Measurements from ENCODE around the gene SCNN1B. TPM values are rescaled to one million over a fixed set of nuclear protein-coding genes. Genes with fewer than 3 reads are reported as not detected.
A peak's percentile ranks its signal among the peaks of the same experiment; 100 is the strongest.

The SCNN1B gene, protein sequence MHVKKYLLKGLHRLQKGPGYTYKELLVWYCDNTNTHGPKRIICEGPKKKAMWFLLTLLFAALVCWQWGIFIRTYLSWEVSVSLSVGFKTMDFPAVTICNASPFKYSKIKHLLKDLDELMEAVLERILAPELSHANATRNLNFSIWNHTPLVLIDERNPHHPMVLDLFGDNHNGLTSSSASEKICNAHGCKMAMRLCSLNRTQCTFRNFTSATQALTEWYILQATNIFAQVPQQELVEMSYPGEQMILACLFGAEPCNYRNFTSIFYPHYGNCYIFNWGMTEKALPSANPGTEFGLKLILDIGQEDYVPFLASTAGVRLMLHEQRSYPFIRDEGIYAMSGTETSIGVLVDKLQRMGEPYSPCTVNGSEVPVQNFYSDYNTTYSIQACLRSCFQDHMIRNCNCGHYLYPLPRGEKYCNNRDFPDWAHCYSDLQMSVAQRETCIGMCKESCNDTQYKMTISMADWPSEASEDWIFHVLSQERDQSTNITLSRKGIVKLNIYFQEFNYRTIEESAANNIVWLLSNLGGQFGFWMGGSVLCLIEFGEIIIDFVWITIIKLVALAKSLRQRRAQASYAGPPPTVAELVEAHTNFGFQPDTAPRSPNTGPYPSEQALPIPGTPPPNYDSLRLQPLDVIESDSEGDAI
- total RNA-seq (2016; rRNA removed; fragmentation: Illumina TruSeq; extraction: Trizol) (not detected in 2 replicates), polyA plus RNA-seq (2011; rRNA removed) (not detected in 2 replicates), polyA minus RNA-seq (2011; rRNA and poly(A)+ RNA removed; ENCODE audit: low replicate concordance) (not detected in 2 replicates), Bru-seq, nascent RNA (percentile 5 among the genes with signal in this experiment), BruChase-seq, experiment 1, labeled RNA remaining after a 6-hour chase (percentile 3 among the genes with signal in this experiment), BruChase-seq, experiment 2, labeled RNA remaining after a 2-hour chase (percentile 7 among the genes with signal in this experiment)
- total RNA-seq (2016; cell fraction: cytosol; rRNA removed; fragmentation: Illumina TruSeq; extraction: Trizol; ENCODE audit: low read depth) = not detected in 2 replicates
- not detected in 2 replicates for total RNA-seq (2016; cell fraction: insoluble cytoplasmic fraction; rRNA removed; fragmentation: Illumina TruSeq; extraction: Trizol)
- not detected in 2 replicates for total RNA-seq (2016; cell fraction: membrane; rRNA removed; fragmentation: Illumina TruSeq; extraction: Trizol)
- not detected in 2 replicates for total RNA-seq (2016; cell fraction: nucleus; rRNA removed; fragmentation: Illumina TruSeq; extraction: Trizol)
- not detected in 2 replicates for polyA plus RNA-seq (2011; cell fraction: cytosol; rRNA removed)
- not detected in 2 replicates for polyA plus RNA-seq (2011; cell fraction: nucleus; rRNA removed)
- polyA plus RNA-seq (2012) = not detected in 2 replicates
- not detected in 2 replicates for polyA plus RNA-seq (2016; cell fraction: cytosol; fragmentation: Illumina TruSeq; extraction: Trizol; ENCODE audit: low read depth)
- not detected in 2 replicates for polyA plus RNA-seq (2016; cell fraction: insoluble cytoplasmic fraction; fragmentation: Illumina TruSeq; extraction: Trizol; ENCODE audit: low read depth)
- not detected in 2 replicates for polyA plus RNA-seq (2016; cell fraction: membrane; fragmentation: Illumina TruSeq; extraction: Trizol; ENCODE audit: low read depth)
- polyA plus RNA-seq (2016; cell fraction: nucleus; fragmentation: Illumina TruSeq; extraction: Trizol; ENCODE audit: insufficient read depth, low read depth) = not detected in 2 replicates
- polyA minus RNA-seq (2011; cell fraction: cytosol; rRNA and poly(A)+ RNA removed) = not detected in 2 replicates
- polyA minus RNA-seq (2011; cell fraction: nucleus; rRNA and poly(A)+ RNA removed) = not detected in 2 replicates
- long read RNA-seq, experiment 1 = 0 reads
- long read RNA-seq, experiment 2 = 0 reads

- Histone ChIP-seq H3K79me2 (ENCODE audit: insufficient read depth, low read length) (no peaks in the 10 kb centered on the region), H2AFZ (ENCODE audit: low read length) (no peak within 1 kb of the TSS), H3K9me3 (ENCODE audit: low read length) (no peaks in the 10 kb centered on the region), H3K27ac (ENCODE audit: extremely low read length, insufficient read depth, low read length) (no peak within 1 kb of the TSS), H3K4me2 (ENCODE audit: low read depth, low read length) (no peak within 1 kb of the TSS), H4K20me1 (ENCODE audit: insufficient read depth, low read length) (no peaks in the 10 kb centered on the region), H3K4me3 (replicated peaks in 1 of 3; ENCODE audit: insufficient read depth in 1 of 3, low read depth in 2 of 3, low read length in 3 of 3) (no peak within 1 kb of the TSS), H3K9ac (ENCODE audit: insufficient read depth, low read depth, low read length) (no peak within 1 kb of the TSS), H3K27me3 (ENCODE audit: control insufficient read depth in 1 of 2, insufficient read depth in 2 of 2, low read length in 2 of 2) (peaks cover 13 to 30% of the 10 kb centered on the region in 2 experiments; a peak in 4 of 5 replicates), H3K4me1 (ENCODE audit: insufficient read depth, low read length) (no peaks in the 10 kb centered on the region; the same call in 1 of the 2 replicates), H3K36me3 (replicated peaks in 1 of 2; ENCODE audit: control insufficient read depth in 1 of 2, insufficient read depth in 2 of 2, low read length in 2 of 2) (no peaks in the 10 kb centered on the region)
- intact Hi-C loops (cut with micrococcal nuclease; ENCODE audit: unreplicated experiment) = no loop called here
- CTCF ChIA-PET (ENCODE audit: low intra/inter-chr PET ratio, low total read pairs) = no interaction called here
- peak; percentile 19; the same call in 1 of the 3 replicates for ATAC-seq
- no peak for FAIRE-seq
- POLR2A ChIA-PET = no interaction called here
- no peak for DNase-seq (ENCODE audit: low spot score)
- no TSS peak for BruUV-seq (replicated peaks)
- 34% methylated on average over 79 of the region's 81 CpGs for WGBS (ENCODE audit: low lambda C conversion rate)
- TF ChIP-seq ZNF629 (CRISPR knock-in tag; conservative IDR thresholded peaks at IDR 0.05) (peak; percentile 81), ZNF253 (CRISPR knock-in tag; IDR thresholded peaks at IDR 0.05; ENCODE audit: borderline replicate concordance) (no peak), ZBTB21 (CRISPR knock-in tag; IDR thresholded peaks at IDR 0.05) (no peak), THYN1 (CRISPR knock-in tag; IDR thresholded peaks at IDR 0.05; ENCODE audit: borderline replicate concordance, low read depth) (no peak), DPF2 (CRISPR knock-in tag; IDR thresholded peaks at IDR 0.05; ENCODE audit: borderline replicate concordance, low read depth) (no peak), ZEB1 (IDR thresholded peaks at IDR 0.05; ENCODE audit: insufficient replicate concordance, low read depth) (no peak), MTF2 (CRISPR knock-in tag; IDR thresholded peaks at IDR 0.05; ENCODE audit: borderline replicate concordance) (peak; percentile 76), ZNF704 (CRISPR knock-in tag; IDR thresholded peaks at IDR 0.05; ENCODE audit: borderline replicate concordance) (no peak), ZBTB33 (CRISPR knock-in tag; IDR thresholded peaks at IDR 0.05) (0 out of 2 replicates have a peak, but pooled peaks have one; percentile 25), ZNF224 (CRISPR knock-in tag; IDR thresholded peaks at IDR 0.05) (no peak)
- in situ Hi-C loops (cut with HindIII; ENCODE audit: extremely low pct_ligation_motif_present, low pct_unique_long_range_greater_than_20kb) = no loop called here
These were observed at the start of gene SCNN1B for GRCh38 chr16:23302045-23302956. Gene SCNN1B, plus strand, starts transcription at chr16:23302302. Its CDS starts 46,298 bp downstream, at chr16:23348600.

Data from HepG2 (cell line).